ENCODE data around the gene PPP1R9A.

The PPP1R9A gene

GRCh38 chr7:95295397-95295796 lies 388.0 kb downstream of the PPP1R9A start:
- TF ChIP-seq CTCF (IDR thresholded peaks at IDR 0.05; ENCODE audit: insufficient read depth, low read length, missing control alignments): no peak
- POLR2A ChIA-PET: no interaction called here
- CTCF ChIA-PET: no interaction called here
- no peak overlapping the region for H3K4me3 ChIP-seq (ENCODE audit: low read depth, low read length)
- no peak for DNase-seq (ENCODE audit: low read depth, low spot score)

- no peak for DNase-seq (ENCODE audit: low read depth, low spot score)
- no peak overlapping the region for H3K4me3 ChIP-seq (ENCODE audit: low read depth, low read length)
- ChIA-PET CTCF (interaction anchor here (0.7 kb wide), 1 partner anchor 49 kb away, joined by 3 read pairs; no protein-coding TSS in a partner anchor), POLR2A (no interaction called here)
- no peak for TF ChIP-seq CTCF (IDR thresholded peaks at IDR 0.05; ENCODE audit: insufficient read depth, low read length, missing control alignments)
These were observed 389.1 kb downstream of the PPP1R9A start for GRCh38 chr7:95296456-95296855.

GRCh38 chr7:95297041-95297440 lies 389.6 kb downstream of the PPP1R9A start:
- ChIA-PET POLR2A (no interaction called here), CTCF (interaction anchor here (0.7 kb wide), 1 partner anchor 50 kb away, joined by 3 read pairs; no protein-coding TSS in a partner anchor)
- no peak for DNase-seq (ENCODE audit: low read depth, low spot score)
- TF ChIP-seq CTCF (IDR thresholded peaks at IDR 0.05; ENCODE audit: insufficient read depth, low read length, missing control alignments): no peak
- no peak overlapping the region for H3K4me3 ChIP-seq (ENCODE audit: low read depth, low read length)

GRCh38 chr7:95298091-95298490 lies 390.7 kb downstream of the PPP1R9A start:
- ChIA-PET CTCF (no interaction called here), POLR2A (no interaction called here)
- no peak for TF ChIP-seq CTCF (IDR thresholded peaks at IDR 0.05; ENCODE audit: insufficient read depth, low read length, missing control alignments)
- H3K4me3 ChIP-seq (ENCODE audit: low read depth, low read length): no peak overlapping the region
- DNase-seq (ENCODE audit: low read depth, low spot score): no peak

GRCh38 chr7:95303013-95303905 lies 395.9 kb downstream of the PPP1R9A start:
- ChIA-PET POLR2A (no interaction called here), CTCF (no interaction called here)
- no peak overlapping the region for H3K4me3 ChIP-seq (ENCODE audit: low read depth, low read length)
- DNase-seq (ENCODE audit: low read depth, low spot score): no peak
- TF ChIP-seq CTCF (IDR thresholded peaks at IDR 0.05; ENCODE audit: insufficient read depth, low read length, missing control alignments): no peak

GRCh38 chr7:95304990-95305389 lies 397.6 kb downstream of the PPP1R9A start:
- no peak overlapping the region for H3K4me3 ChIP-seq (ENCODE audit: low read depth, low read length)
- DNase-seq (ENCODE audit: low read depth, low spot score): no peak
- TF ChIP-seq CTCF (IDR thresholded peaks at IDR 0.05; ENCODE audit: insufficient read depth, low read length, missing control alignments): no peak
- ChIA-PET POLR2A (no interaction called here), CTCF (no interaction called here)
